ENCODE data around the gene SNRNP48. TPM values are rescaled to one million over a fixed set of nuclear protein-coding genes. Genes with fewer than 3 reads are reported as not detected.

Gene SNRNP48
- total and polyA plus RNA-seq, 4 experiments from 2014 or later: 5.4 to 24.4 (median 17.5) TPM

DNA sequence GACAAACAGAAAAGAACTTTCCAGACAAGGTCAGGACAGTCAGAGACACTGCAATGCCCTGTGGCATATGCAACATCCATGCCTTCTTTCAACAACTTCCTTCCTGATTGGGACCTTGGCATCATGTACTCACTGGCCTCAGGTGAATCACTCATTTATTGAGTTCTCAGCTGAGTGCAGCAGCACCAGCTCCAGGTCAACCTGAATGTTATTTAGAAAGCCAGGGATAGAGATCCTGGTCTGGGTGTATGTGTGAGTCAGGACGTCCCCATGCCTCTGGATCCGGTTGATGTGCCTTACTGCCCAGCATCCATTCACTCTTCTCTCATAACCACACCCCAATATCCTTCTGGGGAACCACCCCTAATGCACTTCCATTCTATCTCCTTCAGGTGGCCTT, 54.4 kb downstream of the SNRNP48 start:
- intact Hi-C loops (cut with micrococcal nuclease): no loop called here
- no peak for DNase-seq
- ChIA-PET CTCF (ENCODE audit: partially characterized antibody) (no interaction called here), POLR2A (ENCODE audit: partially characterized antibody) (no interaction called here)
- Histone ChIP-seq H3K27ac (ENCODE audit: low read depth, low read length) (no peak overlapping the region), H3K4me3 (ENCODE audit: low read length in 2 of 2) (no peak overlapping the region), H3K27me3 (ENCODE audit: insufficient read depth, low read length) (no peaks in the 10 kb centered on the region), H3K9me3 (ENCODE audit: control insufficient read depth in 1 of 2, low read length in 2 of 2) (no peaks in the 10 kb centered on the region), H3K36me3 (ENCODE audit: insufficient read depth, low read length) (no peaks in the 10 kb centered on the region), H3K4me1 (ENCODE audit: insufficient read depth, low read length) (no peaks in the 10 kb centered on the region)
- H3K9me3 Mint-ChIP-seq: no peaks in the 10 kb centered on the region
- H3K27ac Mint-ChIP-seq: no peak overlapping the region
- peaks cover 0 to 6% (median under 1%) of the 10 kb centered on the region in 4 donors for H3K4me1 Mint-ChIP-seq
- H3K36me3 Mint-ChIP-seq: no peaks in the 10 kb centered on the region
- no peaks in the 10 kb centered on the region for H3K27me3 Mint-ChIP-seq
- no peak overlapping the region for H3K4me3 Mint-ChIP-seq

- no peaks in the 10 kb centered on the region for H3K4me1 ChIP-seq (ENCODE audit: insufficient read depth, low read length)
- no peak overlapping the region for H3K27ac Mint-ChIP-seq
- CTCF ChIA-PET (ENCODE audit: partially characterized antibody): no interaction called here
- DNase-seq: no peak
- no peaks in the 10 kb centered on the region for H3K9me3 ChIP-seq (ENCODE audit: control insufficient read depth in 1 of 2, low read length in 2 of 2)
- H3K27me3 Mint-ChIP-seq: no peaks in the 10 kb centered on the region
- H3K36me3 Mint-ChIP-seq: no peaks in the 10 kb centered on the region
- no peaks in the 10 kb centered on the region for H3K27me3 ChIP-seq (ENCODE audit: insufficient read depth, low read length)
- H3K36me3 ChIP-seq (ENCODE audit: insufficient read depth, low read length): no peaks in the 10 kb centered on the region
- no peak overlapping the region for H3K4me3 ChIP-seq (ENCODE audit: low read length in 2 of 2)
- peaks cover 0 to 6% (median under 1%) of the 10 kb centered on the region in 4 donors for H3K4me1 Mint-ChIP-seq
- intact Hi-C loops (cut with micrococcal nuclease): no loop called here
- H3K4me3 Mint-ChIP-seq: no peak overlapping the region
- POLR2A ChIA-PET (ENCODE audit: partially characterized antibody): no interaction called here
- peaks cover 0 to 3% (median 0%) of the 10 kb centered on the region in 8 donors for H3K9me3 Mint-ChIP-seq
- no peak overlapping the region for H3K27ac ChIP-seq (ENCODE audit: low read depth, low read length)
Measured at GRCh38 chr6:7646394-7646793, 56.4 kb downstream of the SNRNP48 start.

DNA sequence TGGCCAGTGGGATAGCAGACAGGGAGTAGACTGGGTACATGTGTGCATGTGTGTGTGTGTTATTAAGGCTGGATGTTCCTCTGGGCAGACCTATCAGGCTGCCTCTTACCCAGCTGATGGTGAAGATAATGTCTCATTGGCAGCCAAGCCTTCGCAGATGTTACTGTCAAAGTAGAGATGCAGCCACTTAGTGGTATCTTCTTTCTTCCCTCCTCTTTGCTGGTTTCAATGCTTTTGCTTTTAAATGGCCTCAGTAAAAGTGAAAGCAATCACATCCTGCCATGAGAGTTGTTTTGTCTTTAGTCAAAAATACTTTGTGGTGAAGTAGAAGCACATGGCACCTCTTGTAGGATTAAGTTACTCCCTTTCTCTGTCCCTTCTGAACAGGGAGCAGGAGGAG, 57.5 kb downstream of the SNRNP48 start:
- Histone ChIP-seq H3K4me1 (ENCODE audit: insufficient read depth, low read length) (no peaks in the 10 kb centered on the region), H3K27me3 (ENCODE audit: insufficient read depth, low read length) (no peaks in the 10 kb centered on the region), H3K36me3 (ENCODE audit: insufficient read depth, low read length) (no peaks in the 10 kb centered on the region), H3K9me3 (ENCODE audit: control insufficient read depth in 1 of 2, low read length in 2 of 2) (no peaks in the 10 kb centered on the region), H3K4me3 (ENCODE audit: low read length in 2 of 2) (no peak overlapping the region), H3K27ac (ENCODE audit: low read depth, low read length) (no peak overlapping the region)
- peaks cover 0 to 3% (median 0%) of the 10 kb centered on the region in 8 donors for H3K9me3 Mint-ChIP-seq
- peak overlapping the region in 1 of 7 donors; percentile 19 for H3K27ac Mint-ChIP-seq
- peaks cover 0 to 6% (median under 1%) of the 10 kb centered on the region in 4 donors for H3K4me1 Mint-ChIP-seq
- ChIA-PET CTCF (ENCODE audit: partially characterized antibody) (no interaction called here), POLR2A (ENCODE audit: partially characterized antibody) (no interaction called here)
- H3K27me3 Mint-ChIP-seq: peaks cover 0 to 2% of the 10 kb centered on the region in 2 donors
- intact Hi-C loops (cut with micrococcal nuclease): no loop called here
- no peak overlapping the region for H3K4me3 Mint-ChIP-seq
- no peak for DNase-seq
- H3K36me3 Mint-ChIP-seq: no peaks in the 10 kb centered on the region

DNA sequence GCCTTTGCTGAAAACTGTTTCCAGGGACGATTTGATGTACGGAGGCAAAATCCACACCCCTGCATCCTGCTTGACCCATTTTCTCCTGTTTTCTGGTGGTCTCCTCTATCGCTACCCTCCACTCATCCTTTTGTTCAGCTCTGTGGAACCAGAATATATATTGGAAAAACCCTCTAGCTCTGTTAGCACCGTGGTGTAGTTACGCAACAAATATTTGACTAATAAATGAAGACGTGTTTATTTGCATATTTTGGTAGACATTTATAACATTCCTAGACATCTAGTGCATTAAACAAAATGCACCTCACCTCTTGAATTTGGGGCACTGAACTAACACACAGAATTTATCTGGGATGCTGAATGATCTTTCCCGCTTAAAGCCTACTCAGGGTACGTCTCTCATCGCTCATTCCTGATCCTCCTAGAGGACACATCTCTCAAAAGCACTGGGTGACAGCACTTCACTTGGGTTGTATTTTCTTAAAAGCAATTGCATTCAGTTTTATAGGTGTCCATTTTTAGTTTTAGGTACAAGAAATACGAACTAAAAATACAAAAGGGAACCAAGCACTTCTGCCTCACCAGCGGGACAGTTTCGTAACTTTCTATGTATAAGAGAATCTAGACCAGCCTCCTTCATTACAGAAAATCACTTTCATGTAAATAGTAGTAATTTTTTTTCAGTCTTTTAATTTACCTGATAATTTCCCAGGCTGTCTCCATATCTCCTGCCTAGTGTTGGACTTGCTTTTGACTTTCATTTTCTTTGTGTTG, 59.2 kb downstream of the SNRNP48 start:
- DNase-seq: no peak
- no peaks in the 10 kb centered on the region for H3K4me1 ChIP-seq (ENCODE audit: insufficient read depth, low read length)
- Mint-ChIP-seq H3K4me1 (peaks cover 0 to 6% (median under 1%) of the 10 kb centered on the region in 4 donors), H3K9me3 (peaks cover 0 to 3% (median 0%) of the 10 kb centered on the region in 8 donors), H3K4me3 (no peak overlapping the region), H3K27me3 (peaks cover 0 to 6% of the 10 kb centered on the region in 2 donors), H3K36me3 (no peaks in the 10 kb centered on the region), H3K27ac (no peak overlapping the region)
- H3K27me3 ChIP-seq (ENCODE audit: insufficient read depth, low read length): no peaks in the 10 kb centered on the region
- no peaks in the 10 kb centered on the region for H3K9me3 ChIP-seq (ENCODE audit: control insufficient read depth in 1 of 2, low read length in 2 of 2)
- POLR2A ChIA-PET (ENCODE audit: partially characterized antibody): no interaction called here
- intact Hi-C loops (cut with micrococcal nuclease): no loop called here
- no peaks in the 10 kb centered on the region for H3K36me3 ChIP-seq (ENCODE audit: insufficient read depth, low read length)
- CTCF ChIA-PET (ENCODE audit: partially characterized antibody): no interaction called here
- H3K27ac ChIP-seq (ENCODE audit: low read depth, low read length): no peak overlapping the region
- no peak overlapping the region for H3K4me3 ChIP-seq (ENCODE audit: low read length in 2 of 2)

DNA sequence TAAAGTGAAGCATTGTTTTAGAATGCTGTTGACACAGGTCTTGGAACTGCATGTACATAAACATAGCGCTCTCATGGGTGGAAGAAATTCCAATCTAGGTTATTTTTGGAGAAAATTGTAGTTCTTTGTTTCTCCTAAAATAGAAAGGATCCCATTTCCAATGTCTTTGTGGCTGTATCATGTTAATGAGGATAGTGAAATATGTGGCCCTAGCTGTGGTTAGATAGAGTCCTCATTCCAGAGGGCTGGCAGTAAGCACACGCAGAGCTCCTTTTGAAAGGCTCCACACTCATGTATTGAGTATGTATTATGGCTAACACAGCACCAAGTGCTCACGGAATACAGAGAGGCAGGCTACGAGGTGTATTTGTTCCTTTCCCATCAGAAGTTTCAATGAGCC, 60.9 kb downstream of the SNRNP48 start:
- Histone ChIP-seq H3K4me3 (ENCODE audit: low read length in 2 of 2) (no peak overlapping the region), H3K4me1 (ENCODE audit: insufficient read depth, low read length) (no peaks in the 10 kb centered on the region), H3K36me3 (ENCODE audit: insufficient read depth, low read length) (no peaks in the 10 kb centered on the region), H3K9me3 (ENCODE audit: control insufficient read depth in 1 of 2, low read length in 2 of 2) (no peaks in the 10 kb centered on the region), H3K27ac (ENCODE audit: low read depth, low read length) (no peak overlapping the region), H3K27me3 (ENCODE audit: insufficient read depth, low read length) (no peaks in the 10 kb centered on the region)
- peaks cover 0 to 3% (median 0%) of the 10 kb centered on the region in 8 donors for H3K9me3 Mint-ChIP-seq
- no peaks in the 10 kb centered on the region for H3K36me3 Mint-ChIP-seq
- H3K27ac Mint-ChIP-seq: no peak overlapping the region
- peaks cover 1 to 7% of the 10 kb centered on the region in 2 donors for H3K27me3 Mint-ChIP-seq
- CTCF ChIA-PET (ENCODE audit: partially characterized antibody): interaction anchor here (0.6 kb wide), 1 partner anchor 1133 kb away, joined by 3 read pairs; no protein-coding TSS in a partner anchor
- H3K4me3 Mint-ChIP-seq: no peak overlapping the region
- POLR2A ChIA-PET (ENCODE audit: partially characterized antibody): no interaction called here
- DNase-seq: no peak
- peaks cover 0 to 6% (median under 1%) of the 10 kb centered on the region in 4 donors for H3K4me1 Mint-ChIP-seq
- intact Hi-C loops (cut with micrococcal nuclease): no loop called here

- no peak for DNase-seq
- no peak overlapping the region for H3K27ac Mint-ChIP-seq
- ChIA-PET POLR2A (ENCODE audit: partially characterized antibody) (no interaction called here), CTCF (ENCODE audit: partially characterized antibody) (no interaction called here)
- H3K9me3 ChIP-seq (ENCODE audit: control insufficient read depth in 1 of 2, low read length in 2 of 2): no peaks in the 10 kb centered on the region
- H3K36me3 Mint-ChIP-seq: no peaks in the 10 kb centered on the region
- peaks cover 4 to 15% of the 10 kb centered on the region in 2 donors for H3K27me3 Mint-ChIP-seq
- intact Hi-C loops (cut with micrococcal nuclease): no loop called here
- no peak overlapping the region for H3K4me3 ChIP-seq (ENCODE audit: low read length in 2 of 2)
- no peaks in the 10 kb centered on the region for H3K36me3 ChIP-seq (ENCODE audit: insufficient read depth, low read length)
- no peak overlapping the region for H3K4me3 Mint-ChIP-seq
- peaks cover 0 to 3% (median 0%) of the 10 kb centered on the region in 8 donors for H3K9me3 Mint-ChIP-seq
- no peaks in the 10 kb centered on the region for H3K27me3 ChIP-seq (ENCODE audit: insufficient read depth, low read length)
- H3K4me1 Mint-ChIP-seq: peaks cover 0 to 2% (median 0%) of the 10 kb centered on the region in 4 donors
- H3K4me1 ChIP-seq (ENCODE audit: insufficient read depth, low read length): no peaks in the 10 kb centered on the region
- H3K27ac ChIP-seq (ENCODE audit: low read depth, low read length): no peak overlapping the region
Measured at GRCh38 chr6:7652957-7653356, 63.0 kb downstream of the SNRNP48 start.

- POLR2A ChIA-PET (ENCODE audit: partially characterized antibody): no interaction called here
- no peak overlapping the region for H3K4me3 Mint-ChIP-seq
- Histone ChIP-seq H3K27ac (ENCODE audit: low read depth, low read length) (no peak overlapping the region), H3K4me3 (ENCODE audit: low read length in 2 of 2) (no peak overlapping the region), H3K4me1 (ENCODE audit: insufficient read depth, low read length) (no peaks in the 10 kb centered on the region), H3K36me3 (ENCODE audit: insufficient read depth, low read length) (no peaks in the 10 kb centered on the region), H3K9me3 (ENCODE audit: control insufficient read depth in 1 of 2, low read length in 2 of 2) (no peaks in the 10 kb centered on the region), H3K27me3 (ENCODE audit: insufficient read depth, low read length) (no peaks in the 10 kb centered on the region)
- no peaks in the 10 kb centered on the region for H3K9me3 Mint-ChIP-seq
- no peak for DNase-seq
- intact Hi-C loops (cut with micrococcal nuclease): no loop called here
- no peak overlapping the region for H3K27ac Mint-ChIP-seq
- CTCF ChIA-PET (ENCODE audit: partially characterized antibody): interaction anchor here (0.9 to 2.0 kb wide), 2 partner anchors 11 to 66 kb away, joined by 3 to 4 read pairs; no protein-coding TSS in a partner anchor
- peaks cover 9 to 27% of the 10 kb centered on the region in 2 donors for H3K27me3 Mint-ChIP-seq
- no peaks in the 10 kb centered on the region for H3K36me3 Mint-ChIP-seq
- no peaks in the 10 kb centered on the region for H3K4me1 Mint-ChIP-seq
Measured at GRCh38 chr6:7656355-7656754, 66.4 kb downstream of the SNRNP48 start.
